NCI-H2029 treated with DMSO at 0.1 percent for 48 hours (cell line): ENCODE measurements around the gene SPEG.

Source experiments
- DNase-seq: peaks from one replicate; lab custom pipeline; 2025; lab: John Stamatoyannopoulos, UW

The SPEG gene

GRCh38 chr2:219480004-219480403 is 45.4 kb downstream of the SPEG start:
- DNase-seq: no peak

DNA sequence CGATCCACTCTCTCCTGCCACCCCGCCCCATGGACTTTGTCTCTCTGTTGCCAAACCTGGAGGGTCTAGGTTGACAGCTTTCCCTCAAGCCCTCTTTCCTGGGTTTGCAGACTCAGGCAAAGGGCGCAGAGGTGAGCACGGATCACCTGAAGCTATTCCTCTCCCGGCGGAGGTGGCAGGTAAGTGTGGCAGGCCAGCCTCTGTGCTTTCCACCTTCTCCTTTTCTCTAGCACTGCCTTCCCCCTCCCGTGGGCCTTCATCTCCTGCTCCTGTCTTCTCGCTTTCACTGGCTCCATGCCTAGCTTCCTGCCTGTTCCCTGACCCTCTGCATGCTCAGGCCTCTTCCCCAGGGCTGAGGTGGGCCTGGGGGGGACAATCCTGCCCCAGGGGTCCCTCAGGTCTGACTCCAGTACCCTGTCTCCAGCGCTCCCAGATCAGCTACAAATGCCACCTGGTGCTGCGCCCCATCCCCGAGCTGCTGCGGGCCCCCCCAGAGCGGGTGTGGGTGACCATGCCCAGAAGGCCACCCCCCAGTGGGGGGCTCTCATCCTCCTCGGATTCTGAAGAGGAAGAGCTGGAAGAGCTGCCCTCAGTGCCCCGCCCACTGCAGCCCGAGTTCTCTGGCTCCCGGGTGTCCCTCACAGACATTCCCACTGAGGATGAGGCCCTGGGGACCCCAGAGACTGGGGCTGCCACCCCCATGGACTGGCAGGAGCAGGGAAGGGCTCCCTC is 48.2 kb downstream of the SPEG start:
- no peak for DNase-seq

GRCh38 chr2:219483451-219484342 is 49.1 kb downstream of the SPEG start:
- no peak for DNase-seq

GRCh38 chr2:219484343-219485200 is 49.9 kb downstream of the SPEG start:
- no peak for DNase-seq

DNA sequence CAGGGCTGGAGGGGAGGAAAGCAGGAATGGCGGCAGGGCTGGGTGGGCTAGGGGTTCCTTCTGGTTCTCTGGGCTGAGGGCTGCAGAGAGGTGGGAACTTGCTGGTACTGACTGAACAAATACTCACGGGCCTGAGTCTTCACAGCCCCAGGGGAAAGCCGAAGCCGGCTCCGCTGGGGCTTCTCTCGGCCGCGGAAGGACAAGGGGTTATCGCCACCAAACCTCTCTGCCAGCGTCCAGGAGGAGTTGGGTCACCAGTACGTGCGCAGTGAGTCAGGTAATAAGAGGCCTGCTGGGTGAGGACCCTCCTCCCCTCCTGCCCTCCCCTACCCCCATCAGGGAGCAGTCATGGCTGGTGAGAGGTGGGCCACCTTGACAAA is 50.5 kb downstream of the SPEG start:
- DNase-seq: no peak

DNA sequence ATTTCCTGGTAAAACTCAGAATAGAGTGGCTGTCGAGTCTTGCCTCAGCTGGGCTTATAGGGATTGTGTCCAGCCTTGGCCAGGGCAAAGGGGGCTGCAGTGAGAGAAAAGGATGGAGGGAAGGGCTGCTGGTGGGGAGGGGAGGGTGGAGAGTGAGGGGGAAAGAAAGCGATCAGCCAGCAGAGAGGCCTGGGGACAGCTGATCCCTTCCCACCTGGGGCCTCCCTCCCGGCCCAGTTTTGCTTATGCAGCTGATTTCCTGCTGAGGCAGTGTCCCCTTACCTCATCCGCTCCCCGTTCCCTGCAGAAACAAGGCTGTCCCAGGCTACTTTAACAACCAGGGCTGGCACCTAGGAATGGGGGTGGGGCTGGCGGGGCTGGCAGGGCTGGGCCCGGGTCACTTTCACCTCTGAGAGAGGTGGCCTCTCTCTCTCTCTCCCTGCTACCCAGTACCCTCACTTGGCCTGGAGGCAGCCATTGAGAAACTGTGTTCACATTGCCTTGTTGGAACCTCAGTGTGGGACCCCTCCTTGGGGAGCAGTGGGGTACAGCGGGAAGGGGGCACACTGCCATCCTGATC is 51.8 kb downstream of the SPEG start:
- no peak for DNase-seq

DNA sequence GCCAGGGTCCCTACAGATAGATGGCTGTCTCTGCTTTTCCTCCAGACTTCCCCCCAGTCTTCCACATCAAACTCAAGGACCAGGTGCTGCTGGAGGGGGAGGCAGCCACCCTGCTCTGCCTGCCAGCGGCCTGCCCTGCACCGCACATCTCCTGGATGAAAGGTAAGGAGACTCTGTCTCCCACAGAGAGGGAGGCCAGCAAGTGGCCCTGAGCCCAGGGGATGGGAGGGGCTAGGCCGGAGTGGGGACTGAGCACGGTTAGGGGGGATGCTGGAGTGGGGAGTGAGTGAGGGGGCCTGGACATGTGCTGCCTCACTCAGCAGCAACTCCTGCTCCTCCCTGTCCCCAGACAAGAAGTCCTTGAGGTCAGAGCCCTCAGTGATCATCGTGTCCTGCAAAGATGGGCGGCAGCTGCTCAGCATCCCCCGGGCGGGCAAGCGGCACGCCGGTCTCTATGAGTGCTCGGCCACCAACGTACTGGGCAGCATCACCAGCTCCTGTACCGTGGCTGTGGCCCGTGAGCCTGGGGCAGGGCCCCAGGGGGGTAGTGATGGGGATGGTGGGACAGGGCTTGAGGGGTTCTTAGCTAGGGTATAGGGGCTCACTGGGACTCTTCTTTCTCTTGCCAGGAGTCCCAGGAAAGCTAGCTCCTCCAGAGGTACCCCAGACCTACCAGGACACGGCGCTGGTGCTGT is 53.7 kb downstream of the SPEG start:
- DNase-seq: no peak

GRCh38 chr2:219488844-219489194 is 54.2 kb downstream of the SPEG start:
- DNase-seq: no peak

- DNase-seq: no peak
These were observed 54.7 kb downstream of the SPEG start for GRCh38 chr2:219489315-219489714.

GRCh38 chr2:219490186-219490585 is 55.5 kb downstream of the SPEG start:
- DNase-seq: no peak

DNA sequence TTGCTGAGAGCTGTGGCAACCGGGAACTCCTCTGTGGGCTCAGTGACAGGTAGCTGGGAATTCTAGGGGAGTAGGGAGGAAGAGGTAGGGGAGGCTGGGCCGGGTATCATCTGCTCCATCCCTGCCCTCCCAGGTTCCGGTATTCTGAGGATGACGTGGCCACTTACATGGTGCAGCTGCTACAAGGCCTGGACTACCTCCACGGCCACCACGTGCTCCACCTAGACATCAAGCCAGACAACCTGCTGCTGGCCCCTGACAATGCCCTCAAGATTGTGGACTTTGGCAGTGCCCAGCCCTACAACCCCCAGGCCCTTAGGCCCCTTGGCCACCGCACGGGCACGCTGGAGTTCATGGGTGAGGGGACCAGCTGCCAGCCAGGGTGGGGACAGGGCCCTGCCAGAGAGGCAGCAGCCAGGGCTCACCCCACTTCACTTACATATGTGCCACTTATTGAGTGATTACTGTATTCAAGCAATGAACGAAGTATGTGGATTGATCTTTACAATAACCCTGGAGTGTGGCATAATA is 56.0 kb downstream of the SPEG start:
- DNase-seq: no peak

- no peak for DNase-seq
These were observed 56.8 kb downstream of the SPEG start for GRCh38 chr2:219491278-219491963.

DNA sequence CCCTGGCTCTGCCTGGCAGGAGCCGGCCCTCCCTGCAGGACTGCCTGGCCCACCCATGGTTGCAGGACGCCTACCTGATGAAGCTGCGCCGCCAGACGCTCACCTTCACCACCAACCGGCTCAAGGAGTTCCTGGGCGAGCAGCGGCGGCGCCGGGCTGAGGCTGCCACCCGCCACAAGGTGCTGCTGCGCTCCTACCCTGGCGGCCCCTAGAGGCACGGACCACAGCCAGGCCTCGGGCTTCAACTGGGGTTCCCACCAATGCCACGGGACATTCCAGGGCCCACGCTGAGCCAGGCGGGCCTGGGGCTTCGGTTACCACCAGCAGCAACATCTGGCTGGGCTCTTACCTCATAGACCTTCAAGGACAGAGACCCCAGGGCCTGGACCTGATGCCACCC is 57.9 kb downstream of the SPEG start:
- DNase-seq: no peak

- no peak for DNase-seq
These were observed 58.4 kb downstream of the SPEG start for GRCh38 chr2:219493086-219493485.

DNA sequence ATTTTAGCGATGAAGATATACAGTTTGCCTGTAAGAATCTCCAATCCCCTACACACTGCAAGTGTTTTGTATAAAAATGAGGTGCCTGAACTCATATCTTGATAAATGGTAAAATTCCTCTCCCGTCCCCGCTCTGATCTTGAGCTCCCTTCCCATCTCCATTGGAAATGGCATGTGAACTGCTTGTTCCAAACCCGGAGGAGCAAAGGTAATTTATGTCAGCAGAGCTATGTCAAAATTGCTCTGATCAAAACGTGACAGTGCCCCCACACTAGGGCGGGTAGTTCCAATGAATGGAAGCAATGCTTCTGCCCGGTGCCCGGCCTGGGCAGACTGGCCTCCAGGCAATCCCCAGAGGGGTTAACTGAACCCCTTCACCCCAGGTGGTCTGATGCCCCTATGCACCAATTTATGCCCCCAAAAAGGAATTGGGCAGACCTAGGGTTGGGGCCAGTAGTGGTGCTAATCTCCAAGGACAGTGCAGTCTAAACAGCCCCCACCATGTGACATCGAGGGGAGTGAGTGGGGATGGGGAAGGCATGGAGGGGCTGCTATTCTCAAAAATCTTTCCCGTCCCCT is 60.4 kb downstream of the SPEG start:
- DNase-seq: no peak

- DNase-seq: no peak
These were observed 61.0 kb downstream of the SPEG start for GRCh38 chr2:219495531-219496122.

DNA sequence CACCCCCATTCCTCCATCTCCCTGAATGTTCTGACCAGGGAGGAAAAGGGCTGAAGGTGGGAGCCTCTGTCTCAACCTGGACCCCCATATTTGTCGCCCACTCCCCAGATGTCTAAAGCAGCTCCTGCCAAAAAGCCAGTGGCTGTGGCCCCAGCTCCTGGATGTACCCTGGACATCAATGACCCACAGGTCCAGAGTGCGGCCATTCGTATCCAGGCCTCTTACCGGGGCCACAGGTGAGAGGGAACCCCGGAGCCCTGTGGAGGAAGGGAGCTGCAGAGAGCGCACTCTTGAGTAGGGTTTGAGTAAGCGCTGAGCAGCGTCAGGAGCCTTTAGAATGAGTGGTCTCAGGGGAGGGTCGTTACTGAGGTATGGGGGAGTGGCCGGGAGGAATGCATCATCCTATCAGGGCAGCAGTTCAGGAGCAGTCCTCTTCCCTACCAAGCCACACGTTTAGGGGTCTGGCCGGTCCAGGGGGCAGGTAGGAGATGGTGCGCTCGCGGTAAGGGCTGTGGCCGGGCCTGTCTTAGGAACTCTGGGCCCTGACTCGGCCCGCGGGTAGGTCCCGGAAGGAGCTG is 61.7 kb downstream of the SPEG start:
- DNase-seq: no peak

DNA sequence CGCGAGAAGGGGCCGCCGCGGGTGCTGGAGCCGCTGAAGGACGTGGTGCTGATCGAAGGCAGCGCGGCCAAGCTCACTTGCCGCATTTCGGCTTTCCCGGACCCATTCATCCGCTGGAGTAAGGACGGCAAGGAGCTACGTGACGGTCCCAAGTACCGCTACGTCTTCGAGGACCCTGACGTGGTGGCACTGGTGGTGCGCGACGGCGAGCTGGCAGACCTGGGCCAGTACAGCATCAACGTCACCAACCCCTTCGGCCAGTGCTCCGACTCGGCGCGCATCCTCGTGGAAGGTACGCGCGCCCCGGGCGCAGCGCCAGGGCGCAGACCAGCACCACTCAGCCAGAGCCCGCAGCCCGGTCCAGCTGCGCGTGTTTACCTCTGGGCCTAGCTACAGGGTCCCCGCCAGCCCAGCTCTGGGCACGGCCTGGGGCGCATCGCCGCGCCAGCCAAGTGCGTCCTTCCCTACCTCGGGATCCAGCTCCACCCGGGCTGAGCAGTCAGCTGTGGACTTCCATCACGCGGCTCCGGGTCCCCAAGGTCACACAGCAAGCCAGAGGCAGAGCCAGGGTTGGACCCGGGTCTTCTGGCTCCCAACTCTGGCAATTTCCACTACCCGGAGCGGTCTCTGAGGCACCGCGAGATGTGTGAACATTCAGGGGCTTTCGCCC is 62.3 kb downstream of the SPEG start:
- DNase-seq: no peak
